MV-4-11 (cell line): ENCODE data around the gene MAN2B2.
"Not testable (repeated sequence)": the region's sequence is repeated elsewhere in the genome, so short reads cannot be mapped to it uniquely, and the experiment has no call there.

Experiments
- DNase-seq: peaks from one replicate; lab custom pipeline; 2025; lab: John Stamatoyannopoulos, UW

MAN2B2 gene

GRCh38 chr4:6617246-6617645 lies 42.3 kb downstream of the MAN2B2 start:
- DNase-seq, result no peak

- no peak for DNase-seq
Measured at GRCh38 chr4:6618386-6619115, 43.6 kb downstream of the MAN2B2 start.

GRCh38 chr4:6619116-6619465 lies 44.1 kb downstream of the MAN2B2 start:
- DNase-seq, result no peak

GRCh38 chr4:6619466-6620255 lies 44.7 kb downstream of the MAN2B2 start:
- no peak for DNase-seq

GRCh38 chr4:6620296-6620695 lies 45.3 kb downstream of the MAN2B2 start:
- DNase-seq, result no peak

- no peak for DNase-seq
Measured at GRCh38 chr4:6620891-6621555, 46.0 kb downstream of the MAN2B2 start.

GRCh38 chr4:6621556-6621927 lies 46.6 kb downstream of the MAN2B2 start:
- DNase-seq, result no peak

- no peak for DNase-seq
Measured at GRCh38 chr4:6622744-6623143, 47.8 kb downstream of the MAN2B2 start.

GRCh38 chr4:6625256-6625655 lies 50.3 kb downstream of the MAN2B2 start:
- no peak for DNase-seq

- DNase-seq, result no peak
Measured at GRCh38 chr4:6626066-6626465, 51.1 kb downstream of the MAN2B2 start.

- DNase-seq, result no peak
Measured at GRCh38 chr4:6627832-6628231, 52.8 kb downstream of the MAN2B2 start.

GRCh38 chr4:6628484-6628883 lies 53.5 kb downstream of the MAN2B2 start:
- DNase-seq, result not testable (repeated sequence)

GRCh38 chr4:6632125-6632524 lies 57.1 kb downstream of the MAN2B2 start:
- no peak for DNase-seq

- peak; percentile 91 for DNase-seq
Measured at GRCh38 chr4:6633091-6633906, 58.3 kb downstream of the MAN2B2 start.

- DNase-seq, result no peak
Measured at GRCh38 chr4:6634746-6635145, 59.8 kb downstream of the MAN2B2 start.

- DNase-seq, result no peak
Measured at GRCh38 chr4:6639137-6639680, 64.2 kb downstream of the MAN2B2 start.

GRCh38 chr4:6640292-6641163 lies 65.5 kb downstream of the MAN2B2 start, which contains the start of gene MRFAP1:
MRFAP1 (plus strand) TSS chr4:6640685; CDS start chr4:6640863, 178 bp downstream.
- peak; percentile 86 for DNase-seq

GRCh38 chr4:6641164-6641970 lies 66.4 kb downstream of the MAN2B2 start:
- peak; percentile 57 for DNase-seq

- no peak for DNase-seq
Measured at GRCh38 chr4:6641971-6642320, 67.0 kb downstream of the MAN2B2 start.
